ENCODE data around the gene INPP4A.

Gene INPP4A

GRCh38 chr2:98471402-98472131 lies 26.9 kb downstream of the INPP4A start:
- in situ Hi-C loops (cut with MboI; ENCODE audit: low sequenced_read_pairs, unreplicated experiment): no loop called here
- DNase-seq (ENCODE audit: low spot score): no peak

DNA sequence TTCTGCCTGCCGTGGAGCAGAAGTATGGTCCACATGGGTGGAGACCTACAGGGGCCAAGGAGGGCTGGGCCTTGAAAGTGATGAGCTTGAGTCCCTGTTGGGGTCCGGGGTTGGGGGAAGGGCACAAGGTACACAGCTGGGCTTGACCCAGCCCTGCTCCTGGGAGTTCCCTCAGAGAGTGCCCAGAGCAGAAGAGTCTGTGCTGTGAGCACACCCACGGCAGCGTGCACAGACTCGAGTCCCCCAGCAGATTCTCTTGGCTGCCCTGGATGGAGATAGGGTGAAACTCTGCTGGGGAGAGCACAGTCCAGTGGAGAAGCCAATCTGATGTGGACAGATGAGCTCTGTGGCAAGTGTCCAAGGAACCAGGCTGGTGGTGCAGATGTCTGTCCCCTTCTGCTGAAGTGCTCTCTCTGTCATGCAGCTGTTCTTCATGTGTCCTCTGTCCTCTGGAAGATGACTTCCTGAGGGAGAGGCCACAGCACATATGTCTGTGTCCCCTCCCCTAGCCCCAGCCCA lies 27.5 kb downstream of the INPP4A start:
- no peak for DNase-seq (ENCODE audit: low spot score)
- in situ Hi-C loops (cut with MboI; ENCODE audit: low sequenced_read_pairs, unreplicated experiment): no loop called here
- TF ChIP-seq CTCF (IDR thresholded peaks at IDR 0.05; ENCODE audit: borderline replicate concordance, control extremely low read depth, extremely low read depth, insufficient read depth, missing control alignments): no peak

More at GRCh38 chr2:98471402-98472131, 26.9 kb downstream of the INPP4A start:
- TF ChIP-seq CTCF (IDR thresholded peaks at IDR 0.05; ENCODE audit: borderline replicate concordance, control extremely low read depth, extremely low read depth, insufficient read depth, missing control alignments): no peak

DNA sequence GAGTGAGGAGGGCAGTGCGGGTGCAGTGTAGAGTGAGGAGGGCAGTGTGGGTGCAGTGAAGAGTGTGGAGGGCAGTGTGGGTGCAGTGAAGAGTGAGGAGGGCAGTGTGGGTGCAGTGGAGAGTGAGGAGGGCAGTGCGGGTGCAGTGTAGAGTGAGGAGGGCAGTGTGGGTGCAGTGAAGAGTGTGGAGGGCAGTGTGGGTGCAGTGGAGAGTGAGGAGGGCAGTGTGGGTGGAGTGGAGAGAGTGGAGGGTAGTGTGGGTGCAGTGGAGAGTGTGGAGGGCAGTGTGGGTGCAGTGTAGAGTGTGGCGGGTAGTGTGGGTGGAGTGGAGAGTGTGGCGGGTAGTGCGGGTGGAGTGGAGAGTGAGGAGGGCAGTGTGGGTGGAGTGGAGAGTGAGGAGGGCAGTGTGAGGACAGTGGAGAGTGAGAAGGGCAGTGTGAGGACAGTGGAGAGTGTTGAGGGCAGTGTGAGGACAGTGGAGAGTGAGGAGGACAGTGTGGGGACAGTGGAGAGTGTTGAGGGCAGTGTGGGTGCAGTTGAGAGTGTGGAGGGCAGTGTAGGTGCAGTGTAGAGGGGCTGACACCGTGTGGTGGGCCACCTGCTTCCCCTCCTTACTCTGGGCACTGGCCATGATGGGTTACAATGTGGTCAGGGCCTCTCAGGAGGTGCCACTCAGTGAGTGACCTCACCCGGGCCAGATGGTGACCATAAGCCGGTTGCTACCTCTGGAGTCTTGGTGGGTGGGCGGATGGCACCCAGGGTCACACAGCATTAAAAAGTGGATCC lies 28.5 kb downstream of the INPP4A start:
- no peak for TF ChIP-seq CTCF (IDR thresholded peaks at IDR 0.05; ENCODE audit: borderline replicate concordance, control extremely low read depth, extremely low read depth, insufficient read depth, missing control alignments)
- in situ Hi-C loops (cut with MboI; ENCODE audit: low sequenced_read_pairs, unreplicated experiment): no loop called here
- DNase-seq (ENCODE audit: low spot score): no peak

GRCh38 chr2:98473995-98474780 lies 29.5 kb downstream of the INPP4A start:
- DNase-seq (ENCODE audit: low spot score): no peak
- no peak for TF ChIP-seq CTCF (IDR thresholded peaks at IDR 0.05; ENCODE audit: borderline replicate concordance, control extremely low read depth, extremely low read depth, insufficient read depth, missing control alignments)
- in situ Hi-C loops (cut with MboI; ENCODE audit: low sequenced_read_pairs, unreplicated experiment): no loop called here

DNA sequence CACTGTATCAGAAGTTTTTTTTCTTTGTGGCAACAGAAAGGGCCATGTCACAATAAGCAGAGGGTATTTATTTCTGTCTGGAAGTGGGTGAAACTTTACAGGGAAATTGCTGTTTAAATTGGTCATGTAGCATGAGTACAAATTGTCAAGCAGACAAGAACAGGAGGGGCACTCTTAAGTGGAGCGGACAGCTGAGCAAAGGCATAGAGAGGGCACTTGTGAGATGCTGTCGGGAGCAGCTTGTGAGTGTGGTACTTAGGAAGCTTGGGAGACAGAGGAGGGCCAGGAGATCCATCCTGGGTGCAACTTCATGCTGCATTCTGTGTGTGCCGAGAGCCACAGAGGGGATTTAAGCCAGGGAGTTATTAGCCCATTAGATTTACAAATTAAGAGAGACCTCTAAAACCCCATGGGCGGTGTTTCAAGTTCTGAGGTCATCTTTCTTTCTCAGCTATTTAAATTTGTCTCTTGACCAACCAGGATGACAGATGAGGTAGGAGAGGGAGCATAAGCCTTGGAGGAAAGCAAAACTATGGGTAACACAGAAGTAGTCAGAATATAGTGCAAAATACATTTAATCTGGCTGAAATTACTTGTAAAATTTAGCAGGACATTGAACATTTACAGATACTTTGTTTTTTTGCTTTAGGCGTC lies 30.4 kb downstream of the INPP4A start:
- no peak for DNase-seq (ENCODE audit: low spot score)
- TF ChIP-seq CTCF (IDR thresholded peaks at IDR 0.05; ENCODE audit: borderline replicate concordance, control extremely low read depth, extremely low read depth, insufficient read depth, missing control alignments): no peak
- in situ Hi-C loops (cut with MboI; ENCODE audit: low sequenced_read_pairs, unreplicated experiment): no loop called here
